Neural cell (in vitro differentiated cells): ENCODE results near the gene KCNE3.

ENCODE experiments used
- EP300 ChIP-seq: fragments of 450-650 bp; conservative IDR thresholded peaks from 2 replicates; pipeline ENCODE4 v1.6.1; 2014; ENCODE audit warnings: antibody characterized with exemption, mild to moderate bottlenecking, moderate library complexity; ENCODE audit not compliant: poor library complexity, severe bottlenecking
- EZH2 ChIP-seq: fragments of 200-600, 300-800 bp; shearing (Covaris generic), sonication (generic); IDR thresholded peaks from 2 replicates; pipeline ENCODE4 v1.6.1; 2014; ENCODE audit warnings: antibody characterized with exemption, low read length, borderline replicate concordance, mild to moderate bottlenecking; ENCODE audit not compliant: insufficient read depth, poor library complexity, severe bottlenecking
- POLR2AphosphoS5 ChIP-seq: IDR thresholded peaks from 2 replicates; pipeline ENCODE4 v1.6.1; 2012
- RAD21 ChIP-seq: fragments of 450-650 bp; conservative IDR thresholded peaks from 2 replicates; pipeline ENCODE4 v1.6.1; 2014; ENCODE audit warnings: antibody characterized with exemption, mild to moderate bottlenecking, moderate library complexity
- SMC3 ChIP-seq: fragments of 450-650 bp; conservative IDR thresholded peaks from 2 replicates; pipeline ENCODE4 v1.6.1; 2014; ENCODE audit warnings: antibody characterized with exemption, mild to moderate bottlenecking, moderate library complexity; ENCODE audit not compliant: poor library complexity
- TAF1 ChIP-seq: IDR thresholded peaks from 2 replicates; pipeline ENCODE4 v1.6.1; 2012; ENCODE audit warnings: low read depth
- TF ChIP-seq, protein P1 (sequence below): fragments of 450-650 bp; IDR thresholded peaks from 2 replicates; pipeline ENCODE4 v1.5.1; 2014; ENCODE audit warnings: antibody characterized with exemption, mild to moderate bottlenecking, moderate library complexity; ENCODE audit not compliant: poor library complexity, severe bottlenecking
- TF ChIP-seq, protein P2 (sequence below): IDR thresholded peaks from 2 replicates; pipeline ENCODE4 v1.6.1; 2012; ENCODE audit warnings: borderline replicate concordance

DNA sequence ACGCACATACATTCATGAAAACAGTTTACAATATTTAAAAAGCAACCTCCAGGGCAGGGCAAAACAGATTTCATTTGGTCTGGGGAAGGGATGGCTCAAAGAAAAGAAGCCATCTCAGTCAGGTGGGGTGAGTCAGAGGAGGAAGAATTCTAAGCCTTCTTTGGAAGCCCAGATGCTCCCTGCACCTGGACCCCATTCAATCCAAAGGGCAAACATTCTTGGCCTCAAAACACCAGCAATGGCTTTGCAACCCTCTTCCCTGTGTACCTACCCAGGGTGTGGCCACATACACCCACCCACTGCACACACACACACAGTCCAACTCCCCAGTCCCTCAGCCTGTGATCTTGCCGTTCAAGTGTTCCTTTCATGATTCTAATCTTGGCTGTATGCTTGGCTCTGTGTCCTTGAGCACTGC, 2.0 kb downstream of the KCNE3 start:
- TF ChIP-seq EZH2, result no peak
- no peak for TF ChIP-seq POLR2AphosphoS5
- TF ChIP-seq, protein P1, sequence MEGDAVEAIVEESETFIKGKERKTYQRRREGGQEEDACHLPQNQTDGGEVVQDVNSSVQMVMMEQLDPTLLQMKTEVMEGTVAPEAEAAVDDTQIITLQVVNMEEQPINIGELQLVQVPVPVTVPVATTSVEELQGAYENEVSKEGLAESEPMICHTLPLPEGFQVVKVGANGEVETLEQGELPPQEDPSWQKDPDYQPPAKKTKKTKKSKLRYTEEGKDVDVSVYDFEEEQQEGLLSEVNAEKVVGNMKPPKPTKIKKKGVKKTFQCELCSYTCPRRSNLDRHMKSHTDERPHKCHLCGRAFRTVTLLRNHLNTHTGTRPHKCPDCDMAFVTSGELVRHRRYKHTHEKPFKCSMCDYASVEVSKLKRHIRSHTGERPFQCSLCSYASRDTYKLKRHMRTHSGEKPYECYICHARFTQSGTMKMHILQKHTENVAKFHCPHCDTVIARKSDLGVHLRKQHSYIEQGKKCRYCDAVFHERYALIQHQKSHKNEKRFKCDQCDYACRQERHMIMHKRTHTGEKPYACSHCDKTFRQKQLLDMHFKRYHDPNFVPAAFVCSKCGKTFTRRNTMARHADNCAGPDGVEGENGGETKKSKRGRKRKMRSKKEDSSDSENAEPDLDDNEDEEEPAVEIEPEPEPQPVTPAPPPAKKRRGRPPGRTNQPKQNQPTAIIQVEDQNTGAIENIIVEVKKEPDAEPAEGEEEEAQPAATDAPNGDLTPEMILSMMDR, result no peak
- TF ChIP-seq RAD21, result no peak
- TF ChIP-seq TAF1, result no peak
- TF ChIP-seq, protein P2, sequence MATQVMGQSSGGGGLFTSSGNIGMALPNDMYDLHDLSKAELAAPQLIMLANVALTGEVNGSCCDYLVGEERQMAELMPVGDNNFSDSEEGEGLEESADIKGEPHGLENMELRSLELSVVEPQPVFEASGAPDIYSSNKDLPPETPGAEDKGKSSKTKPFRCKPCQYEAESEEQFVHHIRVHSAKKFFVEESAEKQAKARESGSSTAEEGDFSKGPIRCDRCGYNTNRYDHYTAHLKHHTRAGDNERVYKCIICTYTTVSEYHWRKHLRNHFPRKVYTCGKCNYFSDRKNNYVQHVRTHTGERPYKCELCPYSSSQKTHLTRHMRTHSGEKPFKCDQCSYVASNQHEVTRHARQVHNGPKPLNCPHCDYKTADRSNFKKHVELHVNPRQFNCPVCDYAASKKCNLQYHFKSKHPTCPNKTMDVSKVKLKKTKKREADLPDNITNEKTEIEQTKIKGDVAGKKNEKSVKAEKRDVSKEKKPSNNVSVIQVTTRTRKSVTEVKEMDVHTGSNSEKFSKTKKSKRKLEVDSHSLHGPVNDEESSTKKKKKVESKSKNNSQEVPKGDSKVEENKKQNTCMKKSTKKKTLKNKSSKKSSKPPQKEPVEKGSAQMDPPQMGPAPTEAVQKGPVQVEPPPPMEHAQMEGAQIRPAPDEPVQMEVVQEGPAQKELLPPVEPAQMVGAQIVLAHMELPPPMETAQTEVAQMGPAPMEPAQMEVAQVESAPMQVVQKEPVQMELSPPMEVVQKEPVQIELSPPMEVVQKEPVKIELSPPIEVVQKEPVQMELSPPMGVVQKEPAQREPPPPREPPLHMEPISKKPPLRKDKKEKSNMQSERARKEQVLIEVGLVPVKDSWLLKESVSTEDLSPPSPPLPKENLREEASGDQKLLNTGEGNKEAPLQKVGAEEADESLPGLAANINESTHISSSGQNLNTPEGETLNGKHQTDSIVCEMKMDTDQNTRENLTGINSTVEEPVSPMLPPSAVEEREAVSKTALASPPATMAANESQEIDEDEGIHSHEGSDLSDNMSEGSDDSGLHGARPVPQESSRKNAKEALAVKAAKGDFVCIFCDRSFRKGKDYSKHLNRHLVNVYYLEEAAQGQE, result no peak
- no peak for TF ChIP-seq EP300
- TF ChIP-seq SMC3, result no peak
